Gastrocnemius medialis (tissue), 4 donors: ENCODE data around the gene PTPRE.

Source experiments
- POLR2A ChIP-seq, 2 donors: fragments of 450-650 bp; IDR thresholded peaks; one replicate each; pipeline ENCODE4 v1.6.1; 2017; ENCODE audit warnings: antibody characterized with exemption in 2 of 2, mild to moderate bottlenecking in 2 of 2, moderate library complexity in 2 of 2
- TF ChIP-seq, protein P1 (sequence below), 5 experiments: fragments of 450-650 bp in 3 of 5; fragments of 200-600 bp in 2 of 5; sonication (generic) in 2 of 5; IDR thresholded peaks in 4 of 5; conservative IDR thresholded peaks in 1 of 5; 1 replicate in 4 of 5; 2 replicates in 1 of 5; pipeline ENCODE4 v1.5.1; 2016 to 2019; ENCODE audit warnings: antibody characterized with exemption in 5 of 5, mild to moderate bottlenecking in 3 of 5, moderate library complexity in 3 of 5

DNA sequence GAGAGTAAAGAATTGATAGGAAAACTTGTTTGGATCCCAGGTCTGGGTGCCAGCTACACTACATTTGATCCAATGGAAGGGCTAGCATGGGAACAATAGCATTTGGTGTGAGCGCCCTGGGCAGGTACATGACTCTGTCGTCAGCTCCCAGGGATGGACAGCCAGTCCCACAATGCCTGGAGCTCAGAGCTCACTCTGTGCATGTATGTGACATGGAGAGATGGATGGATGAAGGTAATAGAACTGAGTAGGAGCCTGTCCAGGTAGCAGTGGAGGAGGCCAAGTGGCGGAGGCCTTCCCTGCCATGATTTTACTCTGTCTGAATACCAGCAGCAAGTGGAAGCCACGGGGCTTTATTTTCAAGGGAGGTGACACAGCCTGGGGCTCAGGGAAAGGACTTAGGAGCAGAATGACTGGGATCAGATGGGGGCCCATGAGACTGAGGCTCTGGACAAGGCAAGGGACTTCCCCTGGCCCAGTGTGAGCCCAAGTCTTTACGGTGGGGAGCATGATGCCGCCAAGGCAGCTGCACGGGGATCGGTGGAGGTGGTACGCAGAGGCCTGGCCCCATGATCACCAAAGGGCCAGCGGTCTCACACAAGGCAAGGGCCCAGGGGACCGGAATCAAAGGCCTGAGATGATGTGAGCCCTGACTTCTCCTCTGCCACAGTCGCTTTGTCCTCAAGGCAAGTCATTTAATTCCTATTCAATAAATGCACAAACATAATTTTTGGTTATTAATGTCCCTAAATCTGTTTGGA, 5.9 kb downstream of the PTPRE start:
- TF ChIP-seq POLR2A (IDR thresholded peaks at IDR 0.05): no peak
- TF ChIP-seq, protein P1, sequence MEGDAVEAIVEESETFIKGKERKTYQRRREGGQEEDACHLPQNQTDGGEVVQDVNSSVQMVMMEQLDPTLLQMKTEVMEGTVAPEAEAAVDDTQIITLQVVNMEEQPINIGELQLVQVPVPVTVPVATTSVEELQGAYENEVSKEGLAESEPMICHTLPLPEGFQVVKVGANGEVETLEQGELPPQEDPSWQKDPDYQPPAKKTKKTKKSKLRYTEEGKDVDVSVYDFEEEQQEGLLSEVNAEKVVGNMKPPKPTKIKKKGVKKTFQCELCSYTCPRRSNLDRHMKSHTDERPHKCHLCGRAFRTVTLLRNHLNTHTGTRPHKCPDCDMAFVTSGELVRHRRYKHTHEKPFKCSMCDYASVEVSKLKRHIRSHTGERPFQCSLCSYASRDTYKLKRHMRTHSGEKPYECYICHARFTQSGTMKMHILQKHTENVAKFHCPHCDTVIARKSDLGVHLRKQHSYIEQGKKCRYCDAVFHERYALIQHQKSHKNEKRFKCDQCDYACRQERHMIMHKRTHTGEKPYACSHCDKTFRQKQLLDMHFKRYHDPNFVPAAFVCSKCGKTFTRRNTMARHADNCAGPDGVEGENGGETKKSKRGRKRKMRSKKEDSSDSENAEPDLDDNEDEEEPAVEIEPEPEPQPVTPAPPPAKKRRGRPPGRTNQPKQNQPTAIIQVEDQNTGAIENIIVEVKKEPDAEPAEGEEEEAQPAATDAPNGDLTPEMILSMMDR (IDR thresholded peaks at IDR 0.05 in 4 of 5, conservative IDR thresholded peaks at IDR 0.05 in 1 of 5): no peak
